Activated CD8-positive, alpha-beta T cell treated with anti-CD3 and anti-CD28 coated beads, Interleukin-2, amount 10 ng/mL, durations not matched to agents 7 days and 5 days (primary cell): ENCODE data around the gene ZFHX2. TPM values are rescaled to one million over a fixed set of nuclear protein-coding genes. Genes with fewer than 3 reads are reported as not detected.

ENCODE experiments used
- ATAC-seq: fragments of 150-1000 bp; cut with Tn5 transposase; one replicate; pipeline ENCODE4 v1.10.0; 2021; ENCODE audit warnings: moderate library complexity
- CTCF ChIA-PET: fragments of 350-600 bp; sonication (Branson Sonifier 250); formaldehyde crosslinking; loops from one replicate; lab custom pipeline; 2021; ENCODE audit warnings: antibody characterized with exemption; lab: Charles Lee
- POLR2A ChIA-PET: fragments of 350-600 bp; sonication (Branson Sonifier 250); formaldehyde crosslinking; loops from one replicate; lab custom pipeline; 2021; ENCODE audit warnings: antibody characterized with exemption; lab: Charles Lee
- DNase-seq: peaks from one replicate; pipeline ENCODE4 v3.0.0-alpha.2; 2020
- H3K27ac Mint-ChIP-seq: one replicate; pipeline ENCODE4 v1.8.0; 2021; ENCODE audit warnings: mild to moderate bottlenecking, mixed read lengths
- H3K27me3 Mint-ChIP-seq: one replicate; pipeline ENCODE4 v1.8.0; 2021; ENCODE audit warnings: low read depth, mixed read lengths
- H3K36me3 Mint-ChIP-seq: one replicate; pipeline ENCODE4 v1.8.0; 2021; ENCODE audit warnings: low read depth, mixed read lengths
- H3K4me1 Mint-ChIP-seq: one replicate; pipeline ENCODE4 v1.8.0; 2021; ENCODE audit warnings: low read depth, mixed read lengths
- H3K4me3 Mint-ChIP-seq: one replicate; pipeline ENCODE4 v1.8.0; 2021; ENCODE audit warnings: mild to moderate bottlenecking, mixed read lengths
- H3K9me3 Mint-ChIP-seq: one replicate; pipeline ENCODE4 v1.8.0; 2022; ENCODE audit warnings: mixed read lengths; ENCODE audit not compliant: insufficient read depth
- total RNA-seq, 2 experiments: library from RNA; stranded (reverse); gene quantifications; one replicate each; pipeline ENCODE4 v1.2.3, GENCODE V29; 2021

ZFHX2 gene
- total RNA-seq, 2 experiments from 2014 or later = 0.90 to 1.5 TPM

GRCh38 chr14:23546450-23547035, 5.0 kb downstream of the ZFHX2 start:
- ATAC-seq = no peak
- no peak overlapping the region for H3K27ac Mint-ChIP-seq
- no peaks in the 10 kb centered on the region for H3K36me3 Mint-ChIP-seq
- ChIA-PET CTCF (interaction anchor here (1.8 to 2.5 kb wide), 2 partner anchors 13 to 17 kb away, joined by 5 to 13 read pairs; no protein-coding TSS in a partner anchor), POLR2A (no interaction called here)
- H3K4me1 Mint-ChIP-seq = no peaks in the 10 kb centered on the region
- H3K9me3 Mint-ChIP-seq = no peaks in the 10 kb centered on the region
- DNase-seq = no peak
- no peak overlapping the region for H3K4me3 Mint-ChIP-seq
- no peaks in the 10 kb centered on the region for H3K27me3 Mint-ChIP-seq

GRCh38 chr14:23545740-23546365, 5.7 kb downstream of the ZFHX2 start:
- no peak for ATAC-seq
- no peaks in the 10 kb centered on the region for H3K4me1 Mint-ChIP-seq
- H3K27ac Mint-ChIP-seq = no peak overlapping the region
- POLR2A ChIA-PET = no interaction called here
- DNase-seq = no peak
- H3K27me3 Mint-ChIP-seq = no peaks in the 10 kb centered on the region
- no peaks in the 10 kb centered on the region for H3K9me3 Mint-ChIP-seq
- no peak overlapping the region for H3K4me3 Mint-ChIP-seq
- CTCF ChIA-PET = interaction anchor here (1.8 to 2.5 kb wide), 2 partner anchors 13 to 18 kb away, joined by 5 to 13 read pairs; no protein-coding TSS in a partner anchor
- no peaks in the 10 kb centered on the region for H3K36me3 Mint-ChIP-seq

- Mint-ChIP-seq H3K9me3 (no peaks in the 10 kb centered on the region), H3K27me3 (peaks cover under 1% of the 10 kb centered on the region), H3K27ac (no peak overlapping the region), H3K36me3 (no peaks in the 10 kb centered on the region), H3K4me3 (no peak overlapping the region), H3K4me1 (no peaks in the 10 kb centered on the region)
- DNase-seq = no peak
- ChIA-PET POLR2A (interaction anchor here (0.6 kb wide), 1 partner anchor 12 kb away, joined by 3 read pairs; no protein-coding TSS in a partner anchor), CTCF (interaction anchor here (2.5 to 4.9 kb wide), 2 partner anchors 15 kb away, joined by 13 to 32 read pairs; no protein-coding TSS in a partner anchor)
- ATAC-seq = no peak
Observed at GRCh38 chr14:23544511-23545447, 6.8 kb downstream of the ZFHX2 start.

- no peaks in the 10 kb centered on the region for H3K36me3 Mint-ChIP-seq
- ChIA-PET CTCF (interaction anchor here (1.0 to 7.5 kb wide), 4 partner anchors 16 to 75 kb away, joined by 3 to 69 read pairs (median 18); no protein-coding TSS in a partner anchor), POLR2A (no interaction called here)
- H3K4me1 Mint-ChIP-seq = no peaks in the 10 kb centered on the region
- H3K27me3 Mint-ChIP-seq = peaks cover 2% of the 10 kb centered on the region
- no peaks in the 10 kb centered on the region for H3K9me3 Mint-ChIP-seq
- DNase-seq = no peak
- no peak for ATAC-seq
- no peak overlapping the region for H3K4me3 Mint-ChIP-seq
- H3K27ac Mint-ChIP-seq = no peak overlapping the region
Observed at GRCh38 chr14:23543403-23543802, 8.2 kb downstream of the ZFHX2 start.

- ChIA-PET POLR2A (no interaction called here), CTCF (interaction anchor here (0.9 to 7.5 kb wide), 4 partner anchors 10 to 74 kb away, joined by 3 to 69 read pairs (median 18); no protein-coding TSS in a partner anchor)
- ATAC-seq (peak; percentile 41), DNase-seq (no peak)
- Mint-ChIP-seq H3K27me3 (peaks cover 2% of the 10 kb centered on the region), H3K4me3 (no peak overlapping the region), H3K36me3 (no peaks in the 10 kb centered on the region), H3K27ac (no peak overlapping the region), H3K4me1 (no peaks in the 10 kb centered on the region), H3K9me3 (no peaks in the 10 kb centered on the region)
Observed at GRCh38 chr14:23542261-23542660, 9.3 kb downstream of the ZFHX2 start.

GRCh38 chr14:23540141-23540469, 11.5 kb downstream of the ZFHX2 start:
- Mint-ChIP-seq H3K4me3 (no peak overlapping the region), H3K27me3 (peaks cover 2% of the 10 kb centered on the region), H3K36me3 (no peaks in the 10 kb centered on the region), H3K9me3 (no peaks in the 10 kb centered on the region), H3K27ac (no peak overlapping the region), H3K4me1 (no peaks in the 10 kb centered on the region)
- no peak for ATAC-seq
- DNase-seq = no peak
- CTCF ChIA-PET = interaction anchor here (0.7 to 7.5 kb wide), 12 partner anchors 9 to 390 kb away, joined by 3 to 69 read pairs (median 5); no protein-coding TSS in a partner anchor
- POLR2A ChIA-PET = interaction anchor here (1.0 kb wide), 1 partner anchor 12 kb away, joined by 3 read pairs; no protein-coding TSS in a partner anchor

- ATAC-seq (peak; percentile 62), DNase-seq (peak; percentile 41)
- H3K4me3 Mint-ChIP-seq = no peak overlapping the region
- ChIA-PET CTCF (interaction anchor here (0.7 to 7.5 kb wide), 19 partner anchors 9 to 391 kb away, joined by 3 to 69 read pairs (median 4); partner anchors contain the start of gene THTPA), POLR2A (interaction anchor here (1.0 kb wide), 1 partner anchor 11 kb away, joined by 3 read pairs; no protein-coding TSS in a partner anchor)
- no peaks in the 10 kb centered on the region for H3K4me1 Mint-ChIP-seq
- H3K27me3 Mint-ChIP-seq = peaks cover 2% of the 10 kb centered on the region
- H3K36me3 Mint-ChIP-seq = no peaks in the 10 kb centered on the region
- H3K9me3 Mint-ChIP-seq = no peaks in the 10 kb centered on the region
- no peak overlapping the region for H3K27ac Mint-ChIP-seq
Observed at GRCh38 chr14:23539248-23540140, 12.1 kb downstream of the ZFHX2 start.

GRCh38 chr14:23538785-23539184, 12.8 kb downstream of the ZFHX2 start:
- DNase-seq (no peak), ATAC-seq (no peak)
- ChIA-PET CTCF (interaction anchor here (0.7 to 7.5 kb wide), 11 partner anchors 8 to 61 kb away, joined by 3 to 69 read pairs (median 5); partner anchors contain the start of gene THTPA), POLR2A (no interaction called here)
- no peaks in the 10 kb centered on the region for H3K9me3 Mint-ChIP-seq
- H3K4me1 Mint-ChIP-seq = no peaks in the 10 kb centered on the region
- no peaks in the 10 kb centered on the region for H3K36me3 Mint-ChIP-seq
- H3K27me3 Mint-ChIP-seq = peaks cover 2% of the 10 kb centered on the region
- no peak overlapping the region for H3K4me3 Mint-ChIP-seq
- no peak overlapping the region for H3K27ac Mint-ChIP-seq

- DNase-seq (no peak), ATAC-seq (no peak)
- CTCF ChIA-PET = interaction anchor here (1.0 to 7.5 kb wide), 11 partner anchors 10 to 158 kb away, joined by 3 to 69 read pairs (median 4); partner anchors contain the start of gene THTPA
- Mint-ChIP-seq H3K9me3 (no peaks in the 10 kb centered on the region), H3K36me3 (no peaks in the 10 kb centered on the region), H3K4me3 (no peak overlapping the region), H3K27me3 (peaks cover 2% of the 10 kb centered on the region), H3K4me1 (no peaks in the 10 kb centered on the region), H3K27ac (no peak overlapping the region)
- POLR2A ChIA-PET = interaction anchor here (0.6 kb wide), 1 partner anchor 263 kb away, joined by 3 read pairs; no protein-coding TSS in a partner anchor
Observed at GRCh38 chr14:23538050-23538718, 13.4 kb downstream of the ZFHX2 start.
